SK-N-SH (cell line): ENCODE results near the gene PIANP.

Source experiments
- CTCF ChIP-seq: fragments of 200-600 bp; sonication (generic); IDR thresholded peaks from 2 replicates; pipeline ENCODE4 v1.6.1; 2017; ENCODE audit warnings: antibody characterized with exemption, mild to moderate bottlenecking, moderate library complexity
- EP300 ChIP-seq, 2 experiments: IDR thresholded peaks; 2 replicates each; pipeline versions ENCODE4 v1.4.0 to v1.6.1; 2012; ENCODE audit warnings: borderline replicate concordance in 1 of 2, low read depth in 1 of 2, low read length in 1 of 2
- GABPA ChIP-seq: IDR thresholded peaks from 2 replicates; pipeline ENCODE4 v1.4.0; 2012; ENCODE audit warnings: low read depth, mild to moderate bottlenecking
- REST ChIP-seq: IDR thresholded peaks from 2 replicates; pipeline ENCODE4 v1.6.1; 2012; ENCODE audit warnings: mild to moderate bottlenecking, low read depth, low read length, moderate library complexity
- TCF12 ChIP-seq: IDR thresholded peaks from 2 replicates; pipeline ENCODE4 v1.4.0; 2012
- USF2 ChIP-seq: fragments of 150-350 bp; IDR thresholded peaks from 2 replicates; pipeline ENCODE4 v1.6.1; 2017; ENCODE audit warnings: antibody characterized with exemption, low read length, low read depth, borderline replicate concordance

GRCh38 chr12:6688999-6689882, 11.4 kb downstream of the PIANP start, which contains the start of gene ZNF384:
- TF ChIP-seq USF2 (no peak), CTCF (no peak), REST (peak; percentile 29; the same call in 1 of the 2 replicates), TCF12 (peak; percentile 51; the same call in 1 of the 2 replicates), EP300 (IDR thresholded peaks at IDR 0.05; ENCODE audit: borderline replicate concordance in 1 of 2, low read depth in 1 of 2, low read length in 1 of 2) (no peak), GABPA (peak; percentile 96)
